ENCODE results near the gene HMGCR.

GRCh38 chr5:75325242-75325641, 11.8 kb upstream of the HMGCR start:
- TF ChIP-seq CTCF (conservative IDR thresholded peaks at IDR 0.05; ENCODE audit: low read length): peak; percentile 31; the same call in 1 of the 2 replicates
- TF ChIP-seq EZH2phosphoT487 (IDR thresholded peaks at IDR 0.05; ENCODE audit: borderline replicate concordance): no peak

Measured in Loucy (cell line).